ENCODE data around the gene CYTH3. TPM values are rescaled to one million over a fixed set of nuclear protein-coding genes. Genes with fewer than 3 reads are reported as not detected.

Gene CYTH3
- total RNA-seq, 2 donors from 2014 or later, result 12.3 to 37.7 TPM

GRCh38 chr7:6133249-6133648, 139.2 kb downstream of the CYTH3 start:
- no peak overlapping the region for H3K27ac ChIP-seq
- intact Hi-C loops (cut with DNase I), result no loop called here
- WGBS, result 91% methylated on average over 1 of the region's 1 CpG
- H3K27me3 ChIP-seq (replicated peaks; ENCODE audit: insufficient read depth), result no peaks in the 10 kb centered on the region
- H3K4me3 ChIP-seq, result no peak overlapping the region
- H3K36me3 ChIP-seq, result no peaks in the 10 kb centered on the region
- TF ChIP-seq, protein P1, sequence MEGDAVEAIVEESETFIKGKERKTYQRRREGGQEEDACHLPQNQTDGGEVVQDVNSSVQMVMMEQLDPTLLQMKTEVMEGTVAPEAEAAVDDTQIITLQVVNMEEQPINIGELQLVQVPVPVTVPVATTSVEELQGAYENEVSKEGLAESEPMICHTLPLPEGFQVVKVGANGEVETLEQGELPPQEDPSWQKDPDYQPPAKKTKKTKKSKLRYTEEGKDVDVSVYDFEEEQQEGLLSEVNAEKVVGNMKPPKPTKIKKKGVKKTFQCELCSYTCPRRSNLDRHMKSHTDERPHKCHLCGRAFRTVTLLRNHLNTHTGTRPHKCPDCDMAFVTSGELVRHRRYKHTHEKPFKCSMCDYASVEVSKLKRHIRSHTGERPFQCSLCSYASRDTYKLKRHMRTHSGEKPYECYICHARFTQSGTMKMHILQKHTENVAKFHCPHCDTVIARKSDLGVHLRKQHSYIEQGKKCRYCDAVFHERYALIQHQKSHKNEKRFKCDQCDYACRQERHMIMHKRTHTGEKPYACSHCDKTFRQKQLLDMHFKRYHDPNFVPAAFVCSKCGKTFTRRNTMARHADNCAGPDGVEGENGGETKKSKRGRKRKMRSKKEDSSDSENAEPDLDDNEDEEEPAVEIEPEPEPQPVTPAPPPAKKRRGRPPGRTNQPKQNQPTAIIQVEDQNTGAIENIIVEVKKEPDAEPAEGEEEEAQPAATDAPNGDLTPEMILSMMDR (IDR thresholded peaks at IDR 0.05), result no peak
- TF ChIP-seq POLR2AphosphoS5 (IDR thresholded peaks at IDR 0.05), result no peak
- TF ChIP-seq POLR2A (IDR thresholded peaks at IDR 0.05), result no peak
- no peak for DNase-seq (ENCODE audit: low spot score)
- H3K4me1 ChIP-seq (replicated peaks), result no peaks in the 10 kb centered on the region
- H3K9me3 ChIP-seq, result no peaks in the 10 kb centered on the region

GRCh38 chr7:6130007-6130587, 142.3 kb downstream of the CYTH3 start:
- WGBS, result 91% methylated on average over 10 of the region's 10 CpGs
- intact Hi-C loops (cut with DNase I), result no loop called here
- no peaks in the 10 kb centered on the region for H3K36me3 ChIP-seq
- H3K27ac ChIP-seq, result no peak overlapping the region
- DNase-seq (ENCODE audit: low spot score), result no peak
- TF ChIP-seq POLR2AphosphoS5 (IDR thresholded peaks at IDR 0.05) (no peak), POLR2A (IDR thresholded peaks at IDR 0.05) (no peak)
- TF ChIP-seq, protein P1 (IDR thresholded peaks at IDR 0.05), result no peak
- no peaks in the 10 kb centered on the region for H3K9me3 ChIP-seq
- no peaks in the 10 kb centered on the region for H3K27me3 ChIP-seq (replicated peaks; ENCODE audit: insufficient read depth)
- no peak overlapping the region for H3K4me3 ChIP-seq
- H3K4me1 ChIP-seq (replicated peaks), result no peaks in the 10 kb centered on the region

- no peak overlapping the region for H3K4me3 ChIP-seq
- 98% methylated on average over 3 of the region's 3 CpGs for WGBS
- no peaks in the 10 kb centered on the region for H3K36me3 ChIP-seq
- no peaks in the 10 kb centered on the region for H3K9me3 ChIP-seq
- DNase-seq (ENCODE audit: low spot score), result no peak
- intact Hi-C loops (cut with DNase I), result no loop called here
- H3K27ac ChIP-seq, result no peak overlapping the region
- H3K4me1 ChIP-seq (replicated peaks), result no peaks in the 10 kb centered on the region
- no peaks in the 10 kb centered on the region for H3K27me3 ChIP-seq (replicated peaks; ENCODE audit: insufficient read depth)
- no peak for TF ChIP-seq POLR2AphosphoS5 (IDR thresholded peaks at IDR 0.05)
- TF ChIP-seq, protein P1 (IDR thresholded peaks at IDR 0.05), result no peak
- TF ChIP-seq POLR2A (IDR thresholded peaks at IDR 0.05), result no peak
These were observed 144.2 kb downstream of the CYTH3 start for GRCh38 chr7:6128205-6128604.

- 28% methylated on average over 1 of the region's 1 CpG for WGBS
- intact Hi-C loops (cut with DNase I), result no loop called here
- no peak for TF ChIP-seq POLR2A (IDR thresholded peaks at IDR 0.05)
- TF ChIP-seq POLR2AphosphoS5 (IDR thresholded peaks at IDR 0.05), result no peak
- TF ChIP-seq, protein P1 (IDR thresholded peaks at IDR 0.05), result no peak
- Histone ChIP-seq H3K27ac (no peak overlapping the region), H3K9me3 (no peaks in the 10 kb centered on the region), H3K4me1 (replicated peaks) (no peaks in the 10 kb centered on the region), H3K4me3 (no peak overlapping the region), H3K36me3 (no peaks in the 10 kb centered on the region), H3K27me3 (replicated peaks; ENCODE audit: insufficient read depth) (no peaks in the 10 kb centered on the region)
- DNase-seq (ENCODE audit: low spot score), result no peak
These were observed 145.3 kb downstream of the CYTH3 start for GRCh38 chr7:6127110-6127490.

GRCh38 chr7:6123843-6124242, 148.6 kb downstream of the CYTH3 start:
- Histone ChIP-seq H3K9me3 (no peaks in the 10 kb centered on the region), H3K4me3 (no peak overlapping the region), H3K27me3 (replicated peaks; ENCODE audit: insufficient read depth) (no peaks in the 10 kb centered on the region), H3K4me1 (replicated peaks) (no peaks in the 10 kb centered on the region), H3K36me3 (no peaks in the 10 kb centered on the region), H3K27ac (no peak overlapping the region)
- 93% methylated on average over 8 of the region's 8 CpGs for WGBS
- TF ChIP-seq POLR2A (IDR thresholded peaks at IDR 0.05), result no peak
- TF ChIP-seq, protein P1 (IDR thresholded peaks at IDR 0.05), result no peak
- no peak for TF ChIP-seq POLR2AphosphoS5 (IDR thresholded peaks at IDR 0.05)
- no peak for DNase-seq (ENCODE audit: low spot score)
- intact Hi-C loops (cut with DNase I), result no loop called here

Measured in prostate gland (tissue), 2 donors.